ENCODE data around the gene SDK1.
"Not testable (repeated sequence)": the region's sequence is repeated elsewhere in the genome, so short reads cannot be mapped to it uniquely, and the experiment has no call there.

Gene SDK1

GRCh38 chr7:4314316-4314715, 1013.3 kb downstream of the SDK1 start:
- not testable (repeated sequence) for H3K4me3 ChIP-seq (ENCODE audit: insufficient read depth, low read depth, low read length, poor library complexity, severe bottlenecking); H3K36me3 ChIP-seq (ENCODE audit: control insufficient read depth, insufficient read depth, low read length); DNase-seq; H3K27me3 ChIP-seq (replicated peaks; ENCODE audit: control insufficient read depth, insufficient read depth, low read length, poor library complexity, severe bottlenecking); H3K9me3 ChIP-seq (ENCODE audit: control insufficient read depth, low read length); H3K4me1 ChIP-seq (ENCODE audit: control insufficient read depth, insufficient read depth, low read length, poor library complexity, severe bottlenecking); H3K27ac ChIP-seq (ENCODE audit: insufficient read depth, low read length, poor library complexity, severe bottlenecking)

Data from effector memory CD4-positive, alpha-beta T cell (primary cell).